Panc1 (cell line): Measurements from ENCODE around the gene PCCA. TPM values are rescaled to one million over a fixed set of nuclear protein-coding genes. Genes with fewer than 3 reads are reported as not detected.

Experiments used
- ATAC-seq: fragments of 200-7000 bp; cut with Tn5 transposase; 2 replicates; pipeline ENCODE4 v1.9.1; 2020; ENCODE audit warnings: mild to moderate bottlenecking, moderate library complexity
- BruUV-seq: library from RNA; stranded (reverse); fragments of 400-500 nt; replicated peaks from 2 replicates; lab custom pipeline; 2021; lab: Mats Ljungman, UMichigan
- CTCF ChIA-PET: fragments of 300-600 bp; sonication (Branson Sonifier 250); formaldehyde crosslinking; loops from one replicate; lab custom pipeline; 2022; ENCODE audit warnings: antibody characterized with exemption; lab: Charles Lee
- POLR2A ChIA-PET: fragments of 300-600 bp; sonication (Branson Sonifier 250); formaldehyde crosslinking; loops from one replicate; lab custom pipeline; 2022; ENCODE audit warnings: antibody characterized with exemption; lab: Charles Lee
- DNase-seq: peaks from one replicate; pipeline ENCODE4 v3.0.0-alpha.2; 2010; ENCODE audit warnings: low read depth, low spot score
- H3K27ac ChIP-seq: 2 replicates; pipeline ENCODE4 v1.5.1; 2011; ENCODE audit warnings: mild to moderate bottlenecking, low read length, inconsistent platforms
- H3K27me3 ChIP-seq: fragments of 200-500 bp; sonication (Bioruptor generic); 2 replicates; pipeline ENCODE4 v1.6.0; 2014; ENCODE audit warnings: low read length, inconsistent platforms; ENCODE audit not compliant: control insufficient read depth, insufficient read depth
- H3K36me3 ChIP-seq: fragments of 200-500 bp; sonication (Bioruptor generic); 2 replicates; pipeline ENCODE4 v1.5.1; 2014; ENCODE audit warnings: inconsistent platforms, mild to moderate bottlenecking, low read length, moderate library complexity; ENCODE audit not compliant: control insufficient read depth, insufficient read depth
- H3K4me1 ChIP-seq: 2 replicates; pipeline ENCODE4 v1.5.1; 2011; ENCODE audit warnings: inconsistent platforms, mild to moderate bottlenecking, low read length, moderate library complexity; ENCODE audit not compliant: control insufficient read depth, insufficient read depth
- H3K4me3 ChIP-seq, 2 experiments: 2 replicates each; pipeline ENCODE4 v1.5.1; 2011 to 2012; ENCODE audit warnings: low read depth in 2 of 2, low read length in 2 of 2, mild to moderate bottlenecking in 2 of 2, inconsistent platforms in 1 of 2, moderate library complexity in 1 of 2
- H3K9me3 ChIP-seq: fragments of 200-500 bp; sonication (Bioruptor generic); 2 replicates; pipeline ENCODE4 v1.5.1; 2014; ENCODE audit warnings: low read depth, mild to moderate bottlenecking, inconsistent platforms, low read length, moderate library complexity; ENCODE audit not compliant: control insufficient read depth, insufficient read depth
- POLR2AphosphoS5 ChIP-seq: IDR thresholded peaks from 2 replicates; pipeline ENCODE4 v1.6.1; 2012; ENCODE audit warnings: mild to moderate bottlenecking, low read depth, low read length, moderate library complexity
- SIN3A ChIP-seq: IDR thresholded peaks from 2 replicates; pipeline ENCODE4 v1.6.1; 2012; ENCODE audit warnings: low read depth, mild to moderate bottlenecking, low read length, moderate library complexity, borderline replicate concordance; ENCODE audit not compliant: insufficient read depth
- TCF7L2 ChIP-seq: IDR thresholded peaks from 2 replicates; pipeline ENCODE4 v1.6.1; 2011; ENCODE audit warnings: mild to moderate bottlenecking, low read depth, low read length, inconsistent platforms
- in situ Hi-C: cut with HindIII; loops from 2 replicates; pipeline ENCODE4 v1.10.0; 2016; ENCODE audit warnings: low sequenced_read_pairs, low pct_unique_long_range_greater_than_20kb
- intact Hi-C: fragments of 100-400 bp; cut with micrococcal nuclease; formaldehyde crosslinking; loops from one replicate; pipeline ENCODE4 v1.10.0; 2022; ENCODE audit not compliant: unreplicated experiment
- total RNA-seq: library from RNA; stranded (reverse); gene quantifications from one replicate; pipeline ENCODE4 v1.2.1, GENCODE V29; 2021; ENCODE audit not compliant: unreplicated experiment
- TF ChIP-seq, protein P1 (sequence below), 2 experiments: IDR thresholded peaks; 2 replicates each; pipeline ENCODE4 v1.6.1; 2011 to 2012; ENCODE audit warnings: low read depth in 2 of 2, control low read depth in 1 of 2, low read length in 1 of 2, mild to moderate bottlenecking in 1 of 2, moderate library complexity in 1 of 2; ENCODE audit not compliant: insufficient read depth in 1 of 2
- TF ChIP-seq, protein P2 (sequence below): fragments of 450-650 bp; IDR thresholded peaks from 2 replicates; pipeline ENCODE4 v1.5.1; 2017; ENCODE audit warnings: mild to moderate bottlenecking

The PCCA gene
- total RNA-seq, 1 experiment from 2014 or later: 14.7 TPM

GRCh38 chr13:100502446-100502845 is 413.6 kb downstream of the PCCA start:
- in situ Hi-C loops: no loop called here
- H3K4me3 ChIP-seq: no peak overlapping the region
- TF ChIP-seq, protein P1, sequence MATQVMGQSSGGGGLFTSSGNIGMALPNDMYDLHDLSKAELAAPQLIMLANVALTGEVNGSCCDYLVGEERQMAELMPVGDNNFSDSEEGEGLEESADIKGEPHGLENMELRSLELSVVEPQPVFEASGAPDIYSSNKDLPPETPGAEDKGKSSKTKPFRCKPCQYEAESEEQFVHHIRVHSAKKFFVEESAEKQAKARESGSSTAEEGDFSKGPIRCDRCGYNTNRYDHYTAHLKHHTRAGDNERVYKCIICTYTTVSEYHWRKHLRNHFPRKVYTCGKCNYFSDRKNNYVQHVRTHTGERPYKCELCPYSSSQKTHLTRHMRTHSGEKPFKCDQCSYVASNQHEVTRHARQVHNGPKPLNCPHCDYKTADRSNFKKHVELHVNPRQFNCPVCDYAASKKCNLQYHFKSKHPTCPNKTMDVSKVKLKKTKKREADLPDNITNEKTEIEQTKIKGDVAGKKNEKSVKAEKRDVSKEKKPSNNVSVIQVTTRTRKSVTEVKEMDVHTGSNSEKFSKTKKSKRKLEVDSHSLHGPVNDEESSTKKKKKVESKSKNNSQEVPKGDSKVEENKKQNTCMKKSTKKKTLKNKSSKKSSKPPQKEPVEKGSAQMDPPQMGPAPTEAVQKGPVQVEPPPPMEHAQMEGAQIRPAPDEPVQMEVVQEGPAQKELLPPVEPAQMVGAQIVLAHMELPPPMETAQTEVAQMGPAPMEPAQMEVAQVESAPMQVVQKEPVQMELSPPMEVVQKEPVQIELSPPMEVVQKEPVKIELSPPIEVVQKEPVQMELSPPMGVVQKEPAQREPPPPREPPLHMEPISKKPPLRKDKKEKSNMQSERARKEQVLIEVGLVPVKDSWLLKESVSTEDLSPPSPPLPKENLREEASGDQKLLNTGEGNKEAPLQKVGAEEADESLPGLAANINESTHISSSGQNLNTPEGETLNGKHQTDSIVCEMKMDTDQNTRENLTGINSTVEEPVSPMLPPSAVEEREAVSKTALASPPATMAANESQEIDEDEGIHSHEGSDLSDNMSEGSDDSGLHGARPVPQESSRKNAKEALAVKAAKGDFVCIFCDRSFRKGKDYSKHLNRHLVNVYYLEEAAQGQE (IDR thresholded peaks at IDR 0.05; ENCODE audit: insufficient read depth in 1 of 2, low read depth in 2 of 2, low read length in 1 of 2): no peak
- no TSS peak for BruUV-seq
- DNase-seq: no peak
- intact Hi-C loops: no loop called here
- no peaks in the 10 kb centered on the region for H3K36me3 ChIP-seq
- POLR2A ChIA-PET: no interaction called here
- H3K27ac ChIP-seq: peak overlapping the region; percentile 44; the same call in 1 of the 2 replicates
- ATAC-seq: no peak
- H3K9me3 ChIP-seq: no peaks in the 10 kb centered on the region
- CTCF ChIA-PET: no interaction called here
- no peaks in the 10 kb centered on the region; the same call in 1 of the 2 replicates for H3K4me1 ChIP-seq
- H3K27me3 ChIP-seq: no peaks in the 10 kb centered on the region

GRCh38 chr13:100503622-100504021 is 414.7 kb downstream of the PCCA start:
- H3K27ac ChIP-seq: no peak overlapping the region
- intact Hi-C loops: no loop called here
- no peak for DNase-seq
- no peaks in the 10 kb centered on the region; the same call in 1 of the 2 replicates for H3K4me1 ChIP-seq
- POLR2A ChIA-PET: no interaction called here
- no peaks in the 10 kb centered on the region for H3K27me3 ChIP-seq
- no peaks in the 10 kb centered on the region for H3K36me3 ChIP-seq
- no peak for ATAC-seq
- H3K4me3 ChIP-seq: no peak overlapping the region
- in situ Hi-C loops: no loop called here
- CTCF ChIA-PET: no interaction called here
- H3K9me3 ChIP-seq: no peaks in the 10 kb centered on the region
- BruUV-seq: no TSS peak
- TF ChIP-seq, protein P1 (IDR thresholded peaks at IDR 0.05; ENCODE audit: insufficient read depth in 1 of 2, low read depth in 2 of 2, low read length in 1 of 2): no peak
- no peak for TF ChIP-seq POLR2AphosphoS5
- TF ChIP-seq, protein P2, sequence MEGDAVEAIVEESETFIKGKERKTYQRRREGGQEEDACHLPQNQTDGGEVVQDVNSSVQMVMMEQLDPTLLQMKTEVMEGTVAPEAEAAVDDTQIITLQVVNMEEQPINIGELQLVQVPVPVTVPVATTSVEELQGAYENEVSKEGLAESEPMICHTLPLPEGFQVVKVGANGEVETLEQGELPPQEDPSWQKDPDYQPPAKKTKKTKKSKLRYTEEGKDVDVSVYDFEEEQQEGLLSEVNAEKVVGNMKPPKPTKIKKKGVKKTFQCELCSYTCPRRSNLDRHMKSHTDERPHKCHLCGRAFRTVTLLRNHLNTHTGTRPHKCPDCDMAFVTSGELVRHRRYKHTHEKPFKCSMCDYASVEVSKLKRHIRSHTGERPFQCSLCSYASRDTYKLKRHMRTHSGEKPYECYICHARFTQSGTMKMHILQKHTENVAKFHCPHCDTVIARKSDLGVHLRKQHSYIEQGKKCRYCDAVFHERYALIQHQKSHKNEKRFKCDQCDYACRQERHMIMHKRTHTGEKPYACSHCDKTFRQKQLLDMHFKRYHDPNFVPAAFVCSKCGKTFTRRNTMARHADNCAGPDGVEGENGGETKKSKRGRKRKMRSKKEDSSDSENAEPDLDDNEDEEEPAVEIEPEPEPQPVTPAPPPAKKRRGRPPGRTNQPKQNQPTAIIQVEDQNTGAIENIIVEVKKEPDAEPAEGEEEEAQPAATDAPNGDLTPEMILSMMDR: no peak
- no peak for TF ChIP-seq TCF7L2
- TF ChIP-seq SIN3A: no peak
